Skeletal muscle tissue (tissue), 4 donors: ENCODE results near the gene GRB10. TPM values are rescaled to one million over a fixed set of nuclear protein-coding genes. Genes with fewer than 3 reads are reported as not detected.

Experiments used
- H3K27ac ChIP-seq: one replicate; pipeline ENCODE4 v1.7.0; 2013; ENCODE audit warnings: mild to moderate bottlenecking, low read depth, low read length, inconsistent platforms
- H3K27me3 ChIP-seq, 3 donors: one replicate each; pipeline ENCODE4 v1.7.0; 2013; ENCODE audit warnings: low read length in 3 of 3; ENCODE audit not compliant: control insufficient read depth in 3 of 3, insufficient read depth in 3 of 3
- H3K36me3 ChIP-seq, 3 donors: one replicate each; pipeline ENCODE4 v1.7.0; 2013; ENCODE audit warnings: low read length in 3 of 3; ENCODE audit not compliant: control insufficient read depth in 3 of 3, insufficient read depth in 3 of 3
- H3K4me1 ChIP-seq, 3 donors: one replicate each; pipeline ENCODE4 v1.7.0; 2013; ENCODE audit warnings: low read length in 3 of 3, mild to moderate bottlenecking in 3 of 3; ENCODE audit not compliant: control insufficient read depth in 3 of 3, insufficient read depth in 3 of 3
- H3K4me3 ChIP-seq, 3 donors: one replicate each; pipeline ENCODE4 v1.7.0; 2013; ENCODE audit warnings: low read length in 3 of 3
- H3K9ac ChIP-seq, 3 donors: one replicate each; pipeline ENCODE4 v1.7.0; 2013; ENCODE audit warnings: low read length in 3 of 3, mild to moderate bottlenecking in 3 of 3, moderate library complexity in 2 of 3, low read depth in 1 of 3
- H3K9me3 ChIP-seq, 3 donors: one replicate each; pipeline ENCODE4 v1.7.0; 2013; ENCODE audit warnings: low read length in 3 of 3; ENCODE audit not compliant: control insufficient read depth in 3 of 3
- total RNA-seq: library from RNA; depleted of rRNA; stranded (reverse); fragments of >200 nt; gene quantifications from one replicate; pipeline ENCODE4 v1.2.3, GENCODE V29; 2014
- donor health status: Osteomylitis.

The GRB10 gene
- total RNA-seq, 1 donor from 2014 or later = 17.7 TPM

GRCh38 chr7:50821457-50822008, 38.8 kb upstream of the GRB10 start:
- Histone ChIP-seq H3K36me3 (no peaks in the 10 kb centered on the region), H3K9me3 (no peaks in the 10 kb centered on the region), H3K4me1 (peaks cover 5% of the 10 kb centered on the region in 3 donors), H3K4me3 (peak overlapping the region; percentile 11 to 45 (median 35)), H3K9ac (peak overlapping the region in 2 of 3 donors; percentile 26 to 32), H3K27me3 (no peaks in the 10 kb centered on the region), H3K27ac (peak overlapping the region; percentile 34)

GRCh38 chr7:50818324-50818723, 35.6 kb upstream of the GRB10 start:
- Histone ChIP-seq H3K27ac (no peak overlapping the region), H3K36me3 (no peaks in the 10 kb centered on the region), H3K9me3 (no peaks in the 10 kb centered on the region), H3K9ac (no peak overlapping the region), H3K4me1 (peaks cover 5% of the 10 kb centered on the region in 3 donors), H3K4me3 (no peak overlapping the region), H3K27me3 (no peaks in the 10 kb centered on the region)

GRCh38 chr7:50817561-50817960, 34.9 kb upstream of the GRB10 start:
- Histone ChIP-seq H3K9me3 (no peaks in the 10 kb centered on the region), H3K36me3 (no peaks in the 10 kb centered on the region), H3K27ac (no peak overlapping the region), H3K4me1 (peaks cover 5% of the 10 kb centered on the region in 3 donors), H3K27me3 (no peaks in the 10 kb centered on the region), H3K9ac (no peak overlapping the region), H3K4me3 (no peak overlapping the region)

GRCh38 chr7:50815138-50815537, 32.4 kb upstream of the GRB10 start:
- Histone ChIP-seq H3K27ac (no peak overlapping the region), H3K27me3 (no peaks in the 10 kb centered on the region), H3K4me1 (no peaks in the 10 kb centered on the region), H3K9ac (no peak overlapping the region), H3K9me3 (no peaks in the 10 kb centered on the region), H3K36me3 (no peaks in the 10 kb centered on the region), H3K4me3 (no peak overlapping the region)

- no peaks in the 10 kb centered on the region for H3K27me3 ChIP-seq
- H3K9ac ChIP-seq = no peak overlapping the region
- no peaks in the 10 kb centered on the region for H3K4me1 ChIP-seq
- no peaks in the 10 kb centered on the region for H3K36me3 ChIP-seq
- H3K9me3 ChIP-seq = no peaks in the 10 kb centered on the region
- no peak overlapping the region for H3K27ac ChIP-seq
- H3K4me3 ChIP-seq = no peak overlapping the region
These were observed 31.5 kb upstream of the GRB10 start for GRCh38 chr7:50814166-50814565.

- H3K4me1 ChIP-seq = no peaks in the 10 kb centered on the region
- no peaks in the 10 kb centered on the region for H3K9me3 ChIP-seq
- no peaks in the 10 kb centered on the region for H3K27me3 ChIP-seq
- H3K9ac ChIP-seq = no peak overlapping the region
- H3K27ac ChIP-seq = no peak overlapping the region
- H3K4me3 ChIP-seq = no peak overlapping the region
- no peaks in the 10 kb centered on the region for H3K36me3 ChIP-seq
These were observed 30.3 kb upstream of the GRB10 start for GRCh38 chr7:50812841-50813475.

- no peak overlapping the region for H3K9ac ChIP-seq
- no peaks in the 10 kb centered on the region for H3K27me3 ChIP-seq
- H3K9me3 ChIP-seq = no peaks in the 10 kb centered on the region
- H3K36me3 ChIP-seq = no peaks in the 10 kb centered on the region
- H3K4me3 ChIP-seq = no peak overlapping the region
- no peaks in the 10 kb centered on the region for H3K4me1 ChIP-seq
- no peak overlapping the region for H3K27ac ChIP-seq
These were observed 29.4 kb upstream of the GRB10 start for GRCh38 chr7:50812094-50812493.

GRCh38 chr7:50808282-50808888, 25.7 kb upstream of the GRB10 start:
- H3K36me3 ChIP-seq = no peaks in the 10 kb centered on the region
- H3K4me1 ChIP-seq = no peaks in the 10 kb centered on the region
- no peak overlapping the region for H3K27ac ChIP-seq
- no peak overlapping the region for H3K9ac ChIP-seq
- no peak overlapping the region for H3K4me3 ChIP-seq
- H3K27me3 ChIP-seq = no peaks in the 10 kb centered on the region
- no peaks in the 10 kb centered on the region for H3K9me3 ChIP-seq

- Histone ChIP-seq H3K4me3 (no peak overlapping the region), H3K4me1 (no peaks in the 10 kb centered on the region), H3K36me3 (no peaks in the 10 kb centered on the region), H3K27me3 (no peaks in the 10 kb centered on the region), H3K27ac (no peak overlapping the region), H3K9ac (no peak overlapping the region), H3K9me3 (no peaks in the 10 kb centered on the region)
These were observed 24.5 kb upstream of the GRB10 start for GRCh38 chr7:50807026-50807730.

- no peaks in the 10 kb centered on the region for H3K27me3 ChIP-seq
- H3K9ac ChIP-seq = no peak overlapping the region
- no peak overlapping the region for H3K27ac ChIP-seq
- no peaks in the 10 kb centered on the region for H3K36me3 ChIP-seq
- peaks cover 0 to 8% (median 4%) of the 10 kb centered on the region in 3 donors for H3K4me1 ChIP-seq
- H3K9me3 ChIP-seq = no peaks in the 10 kb centered on the region
- no peak overlapping the region for H3K4me3 ChIP-seq
These were observed 23.4 kb upstream of the GRB10 start for GRCh38 chr7:50806143-50806542.
